Ovary (tissue), 9 donors: ENCODE measurements around the gene PCID2. TPM values are rescaled to one million over a fixed set of nuclear protein-coding genes. Genes with fewer than 3 reads are reported as not detected.

ENCODE experiments used
- DNase-seq, 5 donors: peaks; one replicate each; pipeline ENCODE4 v3.0.0-alpha.2; 2019 to 2020
- H3K27ac ChIP-seq, 2 donors: fragments of 200-600 bp; one replicate each; pipeline versions ENCODE4 v1.5.1 to v1.8.0; 2019 to 2022
- H3K27me3 ChIP-seq: fragments of 200-600 bp; one replicate; pipeline ENCODE4 v1.8.0; 2022
- H3K36me3 ChIP-seq: fragments of 200-600 bp; sonication (generic); one replicate; pipeline ENCODE4 v1.5.1; 2019
- H3K4me1 ChIP-seq: one replicate; pipeline ENCODE4 v1.8.1; 2013; ENCODE audit warnings: mild to moderate bottlenecking, moderate library complexity; ENCODE audit not compliant: insufficient read depth
- H3K4me3 ChIP-seq: fragments of 200-600 bp; sonication (generic); one replicate; pipeline ENCODE4 v1.5.1; 2017
- H3K9me3 ChIP-seq, 2 donors: fragments of 200-600 bp in 1 of 2; sonication (generic) in 1 of 2; one replicate each; pipeline versions ENCODE4 v1.5.1 to v1.8.1; 2013 to 2019; ENCODE audit warnings: mild to moderate bottlenecking in 1 of 2, moderate library complexity in 1 of 2
- EP300 ChIP-seq: sonication (generic); formaldehyde crosslinking; IDR thresholded peaks from one replicate; pipeline ENCODE4 v1.6.1; 2017; ENCODE audit warnings: antibody characterized with exemption
- POLR2A ChIP-seq: fragments of 450-650 bp; IDR thresholded peaks from one replicate; pipeline ENCODE4 v1.6.1; 2017; ENCODE audit warnings: antibody characterized with exemption, mild to moderate bottlenecking, moderate library complexity
- WGBS, 3 donors: extraction: QIAGEN DNeasy Blood & Tissue Kit in 1 of 3; methylation state at CpG; one replicate each; pipeline versions ENCODE4 v1.1.5 to v1.1.7; 2013 to 2017; 5-methylcytosine and 5-hydroxymethylcytosine counted together
- intact Hi-C, 4 donors: fragments of 100-400 bp; cut with DNase I; formaldehyde crosslinking; loops; one replicate each; pipeline versions ENCODE4 v1.11.0 to v1.15.1; 2022 to 2023
- polyA plus RNA-seq, 2 donors: library from polyadenylated mRNA; stranded (reverse); fragments of 200-250 nt in 1 of 2; fragments of 350-450 nt in 1 of 2; fragmentation: Illumina TruSeq in 1 of 2; extraction: RNeasy Lipid Tissue Mini Kit (QIAGEN cat#74804) in 1 of 2; gene quantifications; one replicate each; pipeline ENCODE4 v1.2.3, GENCODE V29; 2013 to 2014
- total RNA-seq, 7 donors: library from RNA; depleted of rRNA in 2 of 7; stranded (reverse); fragments of >200 nt in 2 of 7; fragmentation: NEBNext Ultra II Directional in 3 of 7; extraction: Animal tissue kit (Norgen Biotek cat#: 25700) in 3 of 7; gene quantifications; one replicate each; pipeline versions ENCODE4 v1.1.0 to v1.2.4, GENCODE V29; 2016 to 2023
- TF ChIP-seq, protein P1 (sequence below), 3 donors: fragments of 450-650 bp in 2 of 3; fragments of 200-600 bp in 1 of 3; IDR thresholded peaks; one replicate each; pipeline versions ENCODE4 v1.5.1 to v1.8.0; 2016 to 2022; ENCODE audit warnings: antibody characterized with exemption in 3 of 3, mild to moderate bottlenecking in 1 of 3
- donor health status: DM: no; HTN: no; CAD: no; lungs with moderate emphysema.
- donor health status: DM: no; HTN: no; CAD: no.
- donor health status: Bipolar disorder and iron deficiency.
- donor health status: DM: yes; HTN: yes; CAD: no.
- donor health status: DM: no; HTN: no; CAD: no.
- donor health status: DM: yes; HTN: yes; CAD: no.

Gene PCID2
- total and polyA plus RNA-seq, 9 donors, result 43.5 to 56.2 (median 53.5) TPM

- H3K27me3 ChIP-seq, result no peaks in the 10 kb centered on the region
- TF ChIP-seq POLR2A (no peak), EP300 (no peak)
- TF ChIP-seq, protein P1, sequence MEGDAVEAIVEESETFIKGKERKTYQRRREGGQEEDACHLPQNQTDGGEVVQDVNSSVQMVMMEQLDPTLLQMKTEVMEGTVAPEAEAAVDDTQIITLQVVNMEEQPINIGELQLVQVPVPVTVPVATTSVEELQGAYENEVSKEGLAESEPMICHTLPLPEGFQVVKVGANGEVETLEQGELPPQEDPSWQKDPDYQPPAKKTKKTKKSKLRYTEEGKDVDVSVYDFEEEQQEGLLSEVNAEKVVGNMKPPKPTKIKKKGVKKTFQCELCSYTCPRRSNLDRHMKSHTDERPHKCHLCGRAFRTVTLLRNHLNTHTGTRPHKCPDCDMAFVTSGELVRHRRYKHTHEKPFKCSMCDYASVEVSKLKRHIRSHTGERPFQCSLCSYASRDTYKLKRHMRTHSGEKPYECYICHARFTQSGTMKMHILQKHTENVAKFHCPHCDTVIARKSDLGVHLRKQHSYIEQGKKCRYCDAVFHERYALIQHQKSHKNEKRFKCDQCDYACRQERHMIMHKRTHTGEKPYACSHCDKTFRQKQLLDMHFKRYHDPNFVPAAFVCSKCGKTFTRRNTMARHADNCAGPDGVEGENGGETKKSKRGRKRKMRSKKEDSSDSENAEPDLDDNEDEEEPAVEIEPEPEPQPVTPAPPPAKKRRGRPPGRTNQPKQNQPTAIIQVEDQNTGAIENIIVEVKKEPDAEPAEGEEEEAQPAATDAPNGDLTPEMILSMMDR (IDR thresholded peaks at IDR 0.05), result no peak
- H3K4me1 ChIP-seq, result no peaks in the 10 kb centered on the region
- intact Hi-C loops, result no loop called here
- WGBS, 3 donors, result 74 to 89% (median 75%) methylated on average over 5 of the region's 5 CpGs
- no peak overlapping the region for H3K4me3 ChIP-seq
- no peaks in the 10 kb centered on the region for H3K36me3 ChIP-seq
- no peak for DNase-seq
- no peaks in the 10 kb centered on the region for H3K9me3 ChIP-seq
- H3K27ac ChIP-seq, result no peak overlapping the region
Observed at GRCh38 chr13:113176280-113176679, 32.2 kb downstream of the PCID2 start.

DNA sequence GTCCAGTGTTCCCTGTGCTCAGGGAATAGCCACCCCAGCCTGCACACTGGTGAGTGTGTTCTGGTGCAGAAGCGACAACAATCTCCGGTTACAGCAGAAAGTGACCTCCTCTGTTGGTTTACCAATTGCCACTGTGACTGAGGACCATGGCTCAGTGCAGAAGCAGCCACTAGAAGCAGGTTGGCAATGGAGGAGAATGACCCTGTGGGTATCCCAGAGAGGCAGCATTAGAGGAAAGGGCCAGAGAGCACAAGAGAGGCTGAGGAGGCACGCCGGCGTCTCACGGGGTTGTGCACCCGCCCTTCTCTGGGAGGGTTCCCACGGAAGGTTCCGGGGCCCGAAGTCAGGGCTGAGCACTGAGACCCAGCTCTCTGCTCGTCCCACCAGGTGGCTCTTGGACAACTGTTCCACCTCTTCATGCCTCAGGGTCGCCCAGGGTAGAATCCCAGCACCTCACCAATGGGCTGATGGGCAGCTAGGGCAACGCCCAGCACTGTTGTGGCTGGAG, 36.0 kb downstream of the PCID2 start:
- TF ChIP-seq EP300 (no peak), POLR2A (no peak)
- TF ChIP-seq, protein P1 (IDR thresholded peaks at IDR 0.05), result no peak
- no peak for DNase-seq
- intact Hi-C loops, result no loop called here
- no peak overlapping the region for H3K4me3 ChIP-seq
- H3K27ac ChIP-seq, result no peak overlapping the region
- no peaks in the 10 kb centered on the region for H3K4me1 ChIP-seq
- H3K27me3 ChIP-seq, result no peaks in the 10 kb centered on the region
- WGBS, 3 donors, result 89 to 92% (median 90%) methylated on average over 13 of the region's 13 CpGs
- H3K36me3 ChIP-seq, result no peaks in the 10 kb centered on the region
- no peaks in the 10 kb centered on the region for H3K9me3 ChIP-seq

DNA sequence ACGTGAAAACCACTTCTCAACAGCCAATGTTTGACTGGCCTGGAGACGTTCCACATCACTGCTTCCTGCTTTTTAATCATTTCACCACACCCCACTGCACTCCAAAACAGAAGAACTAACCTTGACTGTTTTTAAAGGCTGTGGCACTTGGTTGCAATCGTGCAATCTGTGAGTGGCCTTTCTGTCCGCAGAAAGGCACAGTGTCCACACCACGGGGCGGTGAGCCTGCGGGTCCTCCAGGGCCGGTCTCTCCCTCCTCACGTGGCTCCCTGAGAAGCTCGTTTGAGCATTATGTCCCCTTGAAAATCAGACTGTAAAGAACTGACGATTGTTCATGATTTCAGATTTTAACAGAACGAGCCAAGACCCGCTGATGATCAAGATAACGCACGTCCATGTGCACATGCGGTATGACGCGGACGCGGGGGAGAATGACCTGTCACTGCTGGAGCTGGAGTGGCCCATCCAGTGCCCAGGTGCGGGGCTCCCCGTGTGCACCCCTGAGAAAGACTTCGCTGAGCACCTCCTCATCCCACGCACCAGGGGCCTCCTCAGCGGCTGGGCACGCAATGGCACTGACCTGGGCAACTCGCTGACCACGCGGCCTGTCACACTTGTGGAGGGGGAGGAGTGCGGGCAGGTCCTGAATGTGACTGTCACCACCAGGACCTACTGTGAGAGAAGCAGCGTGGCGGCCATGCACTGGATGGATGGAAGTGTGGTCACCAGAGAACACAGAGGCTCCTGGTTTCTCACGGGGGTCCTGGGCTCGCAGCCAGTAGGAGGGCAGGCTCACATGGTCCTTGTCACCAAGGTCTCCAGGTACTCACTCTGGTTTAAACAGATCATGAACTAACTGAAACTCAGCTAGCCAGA, 37.0 kb downstream of the PCID2 start:
- TF ChIP-seq, protein P1 (IDR thresholded peaks at IDR 0.05), result no peak
- TF ChIP-seq EP300 (no peak), POLR2A (no peak)
- H3K4me3 ChIP-seq, result no peak overlapping the region
- no peaks in the 10 kb centered on the region for H3K36me3 ChIP-seq
- DNase-seq, result no peak
- whole genome bisulfite sequencing, 3 donors, result 89 to 91% (median 90%) methylated on average over 34 of the region's 34 CpGs
- no peaks in the 10 kb centered on the region for H3K9me3 ChIP-seq
- H3K27ac ChIP-seq, result no peak overlapping the region
- no peaks in the 10 kb centered on the region for H3K4me1 ChIP-seq
- intact Hi-C loops, result no loop called here
- H3K27me3 ChIP-seq, result no peaks in the 10 kb centered on the region

DNA sequence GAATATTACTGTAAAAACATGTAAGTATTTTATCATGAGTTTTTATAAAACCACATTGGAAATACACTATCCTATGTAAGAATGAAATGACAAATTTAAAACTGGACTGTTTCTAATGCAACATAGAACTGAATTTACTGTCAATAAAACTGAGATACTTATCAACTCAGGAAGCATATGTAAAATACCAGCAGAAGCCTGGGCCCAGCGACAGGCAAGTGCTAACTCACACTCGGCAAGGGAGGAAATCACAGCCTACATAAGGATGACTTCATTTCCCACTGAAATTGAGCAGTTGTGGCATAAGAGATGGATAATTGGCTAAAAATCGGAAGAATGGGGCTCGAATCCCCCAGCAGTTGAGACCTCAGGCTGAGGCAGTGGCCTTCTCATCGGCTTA, 38.0 kb downstream of the PCID2 start:
- DNase-seq, result no peak
- H3K36me3 ChIP-seq, result no peaks in the 10 kb centered on the region

More for the DNA sequence above, 38.0 kb downstream of the PCID2 start:
- Histone ChIP-seq H3K9me3 (no peaks in the 10 kb centered on the region), H3K27ac (no peak overlapping the region), H3K4me1 (no peaks in the 10 kb centered on the region), H3K27me3 (no peaks in the 10 kb centered on the region), H3K4me3 (no peak overlapping the region)
- 87 to 92% (median 91%) methylated on average over 5 of the region's 5 CpGs for WGBS, 3 donors
- TF ChIP-seq, protein P1 (IDR thresholded peaks at IDR 0.05), result no peak
- TF ChIP-seq EP300 (no peak), POLR2A (no peak)
- intact Hi-C loops, result no loop called here
